T-cell (primary cell): ENCODE results near the gene ADAT1. TPM values are rescaled to one million over a fixed set of nuclear protein-coding genes. Genes with fewer than 3 reads are reported as not detected.

ENCODE experiments used
- ATAC-seq, 4 experiments: fragments of 200-7000 bp in 3 of 4; fragments of 150-1000 bp in 1 of 4; cut with Tn5 transposase; replicated peaks in 1 of 4; 1 replicate in 3 of 4; 2 replicates in 1 of 4; pipeline ENCODE4 v1.10.0; 2021; ENCODE audit warnings: moderate library complexity in 3 of 4, mild to moderate bottlenecking in 2 of 4, moderate number of reproducible peaks in 1 of 4
- CTCF ChIA-PET, 2 donors: fragments of 300-600 bp; sonication (Branson Sonifier 250); formaldehyde crosslinking; loops; one replicate each; lab custom pipeline; 2022; ENCODE audit warnings: antibody characterized with exemption in 2 of 2; lab: Charles Lee
- POLR2A ChIA-PET, 2 donors: fragments of 300-600 bp; sonication (Branson Sonifier 250); formaldehyde crosslinking; loops; one replicate each; lab custom pipeline; 2022; ENCODE audit warnings: antibody characterized with exemption in 2 of 2; lab: Charles Lee
- DNase-seq, 35 experiments: peaks; one replicate each; pipeline versions ENCODE4 v3.0.0 to v3.0.0-alpha.2; 2013 to 2023
- H3K27ac ChIP-seq: one replicate; pipeline ENCODE4 v1.5.1; 2013; ENCODE audit warnings: low read length
- H3K27me3 ChIP-seq, 2 experiments: replicated peaks in 1 of 2; 1 replicate in 1 of 2; 2 replicates in 1 of 2; pipeline versions ENCODE4 v1.6.1 to v1.7.0; 2013; ENCODE audit warnings: low read length in 1 of 2, mixed read lengths in 1 of 2; ENCODE audit not compliant: control insufficient read depth in 2 of 2, insufficient read depth in 2 of 2; ENCODE audit errors: extremely low read depth in 1 of 2
- H3K36me3 ChIP-seq, 2 donors: 1 replicate in 1 of 2; 2 replicates in 1 of 2; pipeline versions ENCODE4 v1.6.1 to v1.7.0; 2013; ENCODE audit warnings: low read length in 1 of 2; ENCODE audit not compliant: control insufficient read depth in 2 of 2, insufficient read depth in 1 of 2; ENCODE audit errors: extremely low read depth in 1 of 2
- H3K4me1 ChIP-seq, 2 experiments: 1 replicate in 1 of 2; 2 replicates in 1 of 2; pipeline versions ENCODE4 v1.6.1 to v1.7.0; 2013; ENCODE audit warnings: low read length in 2 of 2, mixed read lengths in 1 of 2; ENCODE audit not compliant: insufficient read depth in 2 of 2, control insufficient read depth in 1 of 2; ENCODE audit errors: extremely low read depth in 1 of 2
- H3K4me3 ChIP-seq, 2 donors: 1 replicate in 1 of 2; 2 replicates in 1 of 2; pipeline versions ENCODE4 v1.5.1 to v1.7.0; 2013; ENCODE audit warnings: mild to moderate bottlenecking in 2 of 2, low read length in 1 of 2, moderate library complexity in 1 of 2; ENCODE audit not compliant: control insufficient read depth in 1 of 2; ENCODE audit errors: extremely low read depth in 1 of 2
- H3K9me3 ChIP-seq: 2 replicates; pipeline ENCODE4 v1.7.0; 2013
- H3K27ac Mint-ChIP-seq, 2 donors: one replicate each; pipeline ENCODE4 v1.8.0; 2020 to 2021; ENCODE audit warnings: mild to moderate bottlenecking in 2 of 2, mixed read lengths in 2 of 2
- H3K27me3 Mint-ChIP-seq, 2 donors: one replicate each; pipeline ENCODE4 v1.8.0; 2021 to 2022; ENCODE audit warnings: mixed read lengths in 2 of 2
- H3K36me3 Mint-ChIP-seq: one replicate; pipeline ENCODE4 v1.8.0; 2021; ENCODE audit warnings: mixed read lengths
- H3K4me1 Mint-ChIP-seq, 3 donors: one replicate each; pipeline ENCODE4 v1.8.0; 2020 to 2022; ENCODE audit warnings: mixed read lengths in 3 of 3, mild to moderate bottlenecking in 1 of 3
- H3K4me3 Mint-ChIP-seq, 3 donors: one replicate each; pipeline ENCODE4 v1.8.0; 2020 to 2022; ENCODE audit warnings: mild to moderate bottlenecking in 3 of 3, mixed read lengths in 3 of 3, moderate library complexity in 3 of 3
- H3K9me3 Mint-ChIP-seq, 3 donors: one replicate each; pipeline ENCODE4 v1.8.0; 2020 to 2022; ENCODE audit warnings: mixed read lengths in 3 of 3
- WGBS: methylation state at CpG from one replicate; pipeline ENCODE4 v1.1.5; 2013; ENCODE audit warnings: missing lambda C conversion rate; ENCODE audit not compliant: insufficient coverage; 5-methylcytosine and 5-hydroxymethylcytosine counted together
- total RNA-seq, 35 experiments: library from RNA in 6 of 35; stranded (reverse) in 6 of 35; fragments of 120-200 nt in 1 of 35; gene quantifications; one replicate each; pipeline versions ENCODE4 v1.2.1 to v1.2.4 and lab custom pipeline; 2013 to 2026

ADAT1 gene
- total RNA-seq, 5 donors from 2014 or later (not counting 1 experiment from before 2014, with no cell fraction given): 62.9 to 79.2 (median 72.0) TPM

GRCh38 chr16:75567911-75568310 is 55.2 kb downstream of the ADAT1 start:
- no peaks in the 10 kb centered on the region for H3K9me3 Mint-ChIP-seq
- DNase-seq (no peak), ATAC-seq (no peak)
- H3K4me3 Mint-ChIP-seq: peak overlapping the region; percentile 89 to 100 (median 99)
- H3K4me1 Mint-ChIP-seq: peaks cover 40 to 62% (median 55%) of the 10 kb centered on the region in 3 donors
- Histone ChIP-seq H3K27me3 (peaks cover 0 to 4% of the 10 kb centered on the region in 2 experiments), H3K27ac (no peak overlapping the region), H3K9me3 (no peaks in the 10 kb centered on the region), H3K4me1 (peaks cover 6 to 40% of the 10 kb centered on the region in 2 experiments), H3K4me3 (no peak overlapping the region), H3K36me3 (peaks cover 0 to 51% of the 10 kb centered on the region in 2 donors)
- H3K36me3 Mint-ChIP-seq: peaks cover 23% of the 10 kb centered on the region
- 100% methylated on average over 2 of the region's 4 CpGs for WGBS
- H3K27me3 Mint-ChIP-seq: peaks cover 5% of the 10 kb centered on the region in 2 donors
- ChIA-PET POLR2A (interaction anchor here in 1 of 2 donors (0.6 to 3.2 kb wide), 2 partner anchors 79 to 191 kb away, joined by 3 to 13 read pairs; partner anchors contain the start of genes KARS1 and TERF2IP), CTCF (interaction anchor here in 1 of 2 donors (0.5 kb wide), 1 partner anchor 411 kb away, joined by 5 read pairs; no protein-coding TSS in a partner anchor)
- peak overlapping the region; percentile 28 to 64 for H3K27ac Mint-ChIP-seq

- Mint-ChIP-seq H3K9me3 (no peaks in the 10 kb centered on the region), H3K36me3 (peaks cover 15% of the 10 kb centered on the region), H3K27me3 (peaks cover 9 to 10% of the 10 kb centered on the region in 2 donors), H3K27ac (peak overlapping the region in 1 of 2 donors; percentile 66), H3K4me1 (peaks cover 38 to 53% (median 50%) of the 10 kb centered on the region in 3 donors), H3K4me3 (peak overlapping the region; percentile 89 to 100 (median 99))
- H3K36me3 ChIP-seq: peaks cover 0 to 41% of the 10 kb centered on the region in 2 donors
- ChIA-PET POLR2A (interaction anchor here in 1 of 2 donors (1.1 to 3.2 kb wide), 4 partner anchors 11 to 81 kb away, joined by 3 to 14 read pairs (median 12); partner anchors contain the start of genes ADAT1, KARS1, TERF2IP and TMEM231), CTCF (interaction anchor here (2.2 to 3.5 kb wide), 3 partner anchors 50 to 55 kb away, joined by 14 to 24 read pairs (median 19); partner anchors contain the start of gene ADAT1 (in 1 of the 2))
- H3K27me3 ChIP-seq: peaks cover 0 to 4% of the 10 kb centered on the region in 2 experiments
- H3K9me3 ChIP-seq: no peaks in the 10 kb centered on the region
- peak overlapping the region; percentile 12 for H3K27ac ChIP-seq
- 3% methylated on average over 31 of the region's 32 CpGs for WGBS
- peak overlapping the region; percentile 59 to 94 for H3K4me3 ChIP-seq
- ATAC-seq (peak in 2 of 4 experiments; percentile 1), DNase-seq (peak in 13 of 35 experiments; percentile 4 to 36 (median 11))
- H3K4me1 ChIP-seq: peaks cover 6 to 37% of the 10 kb centered on the region in 2 experiments
Measured at GRCh38 chr16:75566758-75567255, 56.3 kb downstream of the ADAT1 start.

- H3K4me3 Mint-ChIP-seq: peak within 1 kb of the TSS; percentile 89 to 100 (median 99)
- Histone ChIP-seq H3K36me3 (peaks cover 0 to 37% of the 10 kb centered on the region in 2 donors), H3K27ac (peak within 1 kb of the TSS; percentile 83), H3K4me1 (peaks cover 6 to 37% of the 10 kb centered on the region in 2 experiments), H3K4me3 (peak within 1 kb of the TSS; percentile 68 to 94), H3K9me3 (no peaks in the 10 kb centered on the region), H3K27me3 (peaks cover 0 to 4% of the 10 kb centered on the region in 2 experiments)
- WGBS: under 1% methylated on average over 67 of the region's 69 CpGs
- peaks cover 38 to 50% (median 47%) of the 10 kb centered on the region in 3 donors for H3K4me1 Mint-ChIP-seq
- peaks cover 12% of the 10 kb centered on the region for H3K36me3 Mint-ChIP-seq
- DNase-seq: peak; percentile 67 to 95 (median 87)
- H3K9me3 Mint-ChIP-seq: no peaks in the 10 kb centered on the region
- H3K27me3 Mint-ChIP-seq: peaks cover 9 to 10% of the 10 kb centered on the region in 2 donors
- H3K27ac Mint-ChIP-seq: peak within 1 kb of the TSS; percentile 89 to 95
- ChIA-PET CTCF (interaction anchor here (1.1 to 3.5 kb wide), 8 partner anchors 10 to 198 kb away, joined by 3 to 24 read pairs (median 10); partner anchors contain the start of genes TMEM231 (in 2 of the 2) and ADAT1 (in 1 of the 2)), POLR2A (interaction anchor here in 1 of 2 donors (0.7 to 3.2 kb wide), 5 partner anchors 10 to 81 kb away, joined by 3 to 14 read pairs (median 10); partner anchors contain the start of genes ADAT1, KARS1, TERF2IP and TMEM231)
- peak; percentile 79 to 88 (median 86) for ATAC-seq
Measured at GRCh38 chr16:75566040-75566757, 56.9 kb downstream of the ADAT1 start, which contains the start of gene GABARAPL2. Gene GABARAPL2 (plus strand): TSS chr16:75566379. CDS start chr16:75566487, 108 bp downstream.

- Histone ChIP-seq H3K27me3 (peaks cover 0 to 6% of the 10 kb centered on the region in 2 experiments), H3K4me3 (peak overlapping the region; percentile 68 to 94), H3K36me3 (peaks cover 0 to 32% of the 10 kb centered on the region in 2 donors), H3K27ac (peak overlapping the region; percentile 83), H3K9me3 (no peaks in the 10 kb centered on the region), H3K4me1 (peaks cover 6 to 37% of the 10 kb centered on the region in 2 experiments)
- peaks cover 37 to 46% (median 46%) of the 10 kb centered on the region in 3 donors for H3K4me1 Mint-ChIP-seq
- H3K36me3 Mint-ChIP-seq: peaks cover 10% of the 10 kb centered on the region
- H3K4me3 Mint-ChIP-seq: peak overlapping the region; percentile 89 to 100 (median 99)
- CTCF ChIA-PET: interaction anchor here (1.0 to 3.5 kb wide), 9 partner anchors 10 to 198 kb away, joined by 3 to 24 read pairs (median 5); partner anchors contain the start of genes TMEM231 (in 2 of the 2) and ADAT1 (in 1 of the 2)
- H3K27ac Mint-ChIP-seq: peak overlapping the region; percentile 89 to 95
- no peak for DNase-seq
- WGBS: 18% methylated on average over 11 of the region's 15 CpGs
- POLR2A ChIA-PET: interaction anchor here (0.6 to 3.2 kb wide), 10 partner anchors 9 to 164 kb away, joined by 3 to 14 read pairs (median 4); partner anchors contain the start of genes KARS1 (in 2 of the 2), TERF2IP (in 2 of the 2), ADAT1 (in 1 of the 2) and TMEM231 (in 1 of the 2)
- peaks cover 9 to 10% of the 10 kb centered on the region in 2 donors for H3K27me3 Mint-ChIP-seq
- no peak for ATAC-seq
- H3K9me3 Mint-ChIP-seq: no peaks in the 10 kb centered on the region
Measured at GRCh38 chr16:75565640-75566039, 57.4 kb downstream of the ADAT1 start.

- Histone ChIP-seq H3K4me1 (peaks cover 3 to 15% of the 10 kb centered on the region in 2 experiments), H3K4me3 (no peak overlapping the region), H3K27ac (no peak overlapping the region), H3K36me3 (no peaks in the 10 kb centered on the region), H3K9me3 (no peaks in the 10 kb centered on the region), H3K27me3 (peaks cover 0 to 9% of the 10 kb centered on the region in 2 experiments)
- Mint-ChIP-seq H3K27ac (no peak overlapping the region), H3K9me3 (no peaks in the 10 kb centered on the region), H3K4me3 (no peak overlapping the region), H3K4me1 (peaks cover 9 to 13% (median 12%) of the 10 kb centered on the region in 3 donors), H3K36me3 (no peaks in the 10 kb centered on the region), H3K27me3 (peaks cover 9 to 14% of the 10 kb centered on the region in 2 donors)
- ATAC-seq (no peak), DNase-seq (no peak)
- WGBS: 80% methylated on average over 1 of the region's 10 CpGs
- POLR2A ChIA-PET: interaction anchor here in 1 of 2 donors (0.7 kb wide), 1 partner anchor 1080 kb away, joined by 5 read pairs; no protein-coding TSS in a partner anchor
- CTCF ChIA-PET: interaction anchor here in 1 of 2 donors (0.7 kb wide), 1 partner anchor 460 kb away, joined by 6 read pairs; no protein-coding TSS in a partner anchor
Measured at GRCh38 chr16:75559564-75560372, 63.3 kb downstream of the ADAT1 start.
